Activated CD4-positive, alpha-beta T cell treated with anti-CD3 and anti-CD28 coated beads, Interleukin-2, amount 50 U/mL, for 16 hours (primary cell): ENCODE results near the gene KAZN.

Source experiments
- DNase-seq: peaks from one replicate; pipeline ENCODE4 v3.0.0-alpha.2; 2020

The KAZN gene

DNA sequence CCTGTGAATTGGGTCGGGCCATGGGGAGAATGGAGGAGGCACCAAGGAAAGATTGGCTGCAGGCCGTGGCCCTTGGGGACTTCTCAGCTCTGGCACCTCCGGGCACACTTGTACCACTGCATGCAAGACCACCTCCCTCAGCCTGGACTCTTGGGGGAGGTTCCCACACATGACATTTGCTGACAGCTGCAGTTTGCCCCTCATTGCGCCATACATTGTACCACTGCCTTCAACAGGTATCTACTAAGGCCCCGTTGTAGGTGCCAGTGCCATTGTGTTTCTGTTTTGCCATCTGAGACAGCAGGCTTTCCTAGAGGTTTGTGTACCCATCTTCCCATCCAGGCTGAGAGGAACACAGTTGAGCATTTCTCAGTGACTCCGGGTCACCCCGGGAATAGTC is 395.7 kb downstream of the KAZN start:
- no peak for DNase-seq

DNA sequence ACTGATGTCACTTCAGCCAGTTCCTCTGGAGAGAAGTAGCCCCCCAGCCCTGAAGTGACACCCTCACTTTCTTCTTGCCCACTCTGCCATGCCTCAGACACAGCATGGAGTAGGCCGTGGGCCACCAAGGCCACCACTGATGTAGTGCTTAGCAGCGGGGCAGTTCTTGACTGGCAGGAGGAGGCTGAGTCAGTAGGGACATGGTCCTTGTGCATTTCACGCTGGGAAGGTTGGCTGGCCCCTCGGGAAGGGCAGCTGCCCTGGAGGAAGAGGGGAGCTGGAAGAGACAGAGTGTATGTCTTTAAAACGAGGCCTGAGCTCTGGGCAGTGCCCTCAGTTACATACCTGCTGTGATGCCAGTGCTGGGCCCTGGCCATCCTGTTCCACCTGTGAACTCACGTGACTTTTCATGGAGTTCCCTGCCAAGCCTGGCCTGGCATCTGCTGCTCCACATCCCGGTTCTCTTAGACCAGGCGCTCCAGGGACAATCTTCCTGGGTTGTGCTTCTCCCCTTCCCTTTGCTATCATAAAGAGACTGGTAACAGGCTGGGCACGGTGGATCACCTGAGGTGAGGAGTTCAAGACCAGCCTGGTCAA is 396.5 kb downstream of the KAZN start:
- no peak for DNase-seq

DNA sequence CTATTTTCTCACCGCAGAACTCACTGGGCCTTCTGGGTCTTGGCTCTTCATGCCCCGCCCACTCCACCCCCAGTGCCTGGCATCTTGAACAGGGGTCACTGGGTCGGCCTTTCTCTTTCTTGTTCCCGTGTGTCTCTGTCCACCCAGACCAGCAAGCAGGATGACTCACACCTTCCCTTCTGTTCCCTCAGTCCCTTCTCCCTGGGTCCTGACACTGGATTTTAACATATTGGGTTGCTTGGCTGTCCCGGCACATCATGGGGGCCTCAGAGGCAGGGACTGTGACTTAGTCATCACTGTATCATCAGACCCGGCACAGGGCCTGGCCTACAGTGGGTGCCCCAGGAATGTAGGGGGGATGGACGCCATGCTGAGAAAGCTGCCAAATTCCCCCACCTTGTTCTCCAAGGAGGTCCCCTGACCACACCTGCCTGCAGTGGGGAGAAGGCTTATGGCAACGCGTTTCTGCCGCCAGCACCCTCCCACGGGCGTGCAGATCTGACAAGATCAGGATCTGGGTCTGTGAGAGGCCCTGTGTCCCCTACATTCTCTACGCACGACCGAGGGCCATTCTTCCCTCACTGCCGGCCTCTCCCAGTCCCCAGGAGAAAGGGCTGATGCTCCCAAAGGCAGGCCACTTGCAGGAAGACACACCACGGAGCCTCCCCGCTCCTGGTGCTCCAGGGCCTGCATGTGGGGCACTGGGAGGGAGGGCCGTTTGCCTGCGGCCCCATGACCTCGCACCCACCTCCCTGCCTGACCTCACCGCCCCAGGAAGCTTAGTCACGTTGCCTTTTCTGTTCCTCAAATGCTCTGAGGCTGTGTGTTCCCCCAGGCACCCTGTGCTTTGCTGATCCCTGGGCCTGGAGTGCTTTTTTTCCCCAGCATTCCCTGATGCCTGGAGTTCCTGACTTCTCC is 397.9 kb downstream of the KAZN start:
- no peak for DNase-seq

DNA sequence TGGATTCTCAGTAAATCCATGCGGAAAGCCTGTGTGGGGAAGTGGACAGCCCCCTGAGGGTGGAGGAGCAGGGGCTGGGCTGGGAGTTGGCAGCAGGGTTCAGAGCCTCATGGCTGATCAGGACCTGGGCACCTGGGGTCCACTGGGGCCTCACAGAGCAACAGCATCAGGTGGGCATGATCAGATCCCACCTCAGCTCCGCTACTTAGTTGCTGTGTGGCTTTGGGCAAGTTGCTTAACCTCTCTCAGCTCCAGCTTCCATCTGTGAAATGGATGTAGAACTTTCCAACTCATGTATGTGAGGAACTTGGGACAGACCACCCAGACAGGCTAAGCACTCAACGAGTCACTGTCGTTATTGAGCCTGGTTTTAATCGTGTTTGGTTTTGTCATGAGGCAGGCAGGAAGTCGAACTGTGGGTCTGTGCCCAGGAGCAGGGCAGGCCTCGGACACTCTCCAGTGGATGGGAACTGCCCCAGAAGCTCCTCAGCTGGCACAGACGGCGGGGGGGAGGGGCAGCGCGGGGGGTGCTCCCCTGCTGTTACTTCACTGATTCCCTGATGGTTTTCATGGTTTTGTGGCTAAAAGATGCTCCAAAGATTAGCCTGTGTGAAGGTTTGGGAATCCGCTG is 399.3 kb downstream of the KAZN start:
- no peak for DNase-seq

DNA sequence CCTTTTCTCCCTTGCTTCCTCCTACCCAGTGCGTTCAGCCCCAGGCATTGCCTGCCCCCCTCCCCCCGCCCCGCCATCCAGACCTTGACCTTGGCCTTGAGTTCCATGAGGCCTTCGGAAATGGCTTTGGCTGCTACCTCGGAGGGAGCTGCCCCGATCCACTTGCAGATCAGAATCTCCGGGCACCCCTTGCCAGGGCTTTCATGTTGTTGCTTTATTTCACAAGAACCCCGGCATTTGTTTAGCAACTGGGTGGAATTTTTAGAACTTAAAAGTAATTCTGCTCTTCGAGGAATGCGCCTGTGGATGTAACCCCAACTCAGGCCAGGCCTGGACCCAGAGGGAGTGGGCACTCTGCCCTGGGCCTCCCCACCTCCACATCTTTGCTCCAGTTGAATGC is 401.0 kb downstream of the KAZN start:
- no peak for DNase-seq

DNA sequence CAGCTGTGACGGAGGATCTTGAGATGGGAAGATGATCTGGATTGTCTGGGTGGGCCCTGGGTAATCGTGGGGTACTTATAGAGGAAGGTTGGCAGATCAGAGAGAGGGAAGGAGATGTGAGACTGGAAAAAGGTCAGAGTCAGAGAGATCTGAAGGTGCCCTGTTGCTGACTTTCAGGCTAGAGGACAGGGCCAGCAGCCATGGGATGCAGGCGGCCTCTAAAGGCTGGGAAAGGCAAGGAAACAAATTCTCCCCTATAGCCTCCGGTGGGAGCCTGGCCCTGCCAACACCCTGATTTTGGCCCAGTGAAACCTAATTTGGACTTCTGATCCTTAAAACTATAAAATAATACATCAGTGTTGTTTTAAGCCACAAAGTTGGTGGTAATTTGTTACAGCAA is 401.5 kb downstream of the KAZN start:
- DNase-seq: no peak

DNA sequence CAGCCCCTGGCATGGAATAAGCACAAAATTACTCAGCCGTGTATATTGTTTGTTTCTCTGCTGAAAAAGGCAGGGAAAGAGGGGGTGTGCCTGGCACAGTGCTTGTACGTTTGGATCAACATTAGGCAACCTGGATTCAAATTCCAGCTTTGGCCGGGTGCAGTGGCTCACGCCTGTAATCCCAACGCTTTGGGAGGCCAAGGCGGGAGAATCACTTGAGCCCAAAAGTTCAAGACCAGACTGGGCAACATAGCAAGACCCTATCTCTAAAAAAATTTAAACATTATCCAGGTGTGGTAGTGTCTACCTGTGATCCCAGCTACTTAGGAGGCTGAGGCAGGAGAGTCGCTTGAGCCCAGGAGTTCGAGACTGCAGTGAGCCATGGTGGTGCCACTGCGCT is 402.2 kb downstream of the KAZN start:
- DNase-seq: no peak

DNA sequence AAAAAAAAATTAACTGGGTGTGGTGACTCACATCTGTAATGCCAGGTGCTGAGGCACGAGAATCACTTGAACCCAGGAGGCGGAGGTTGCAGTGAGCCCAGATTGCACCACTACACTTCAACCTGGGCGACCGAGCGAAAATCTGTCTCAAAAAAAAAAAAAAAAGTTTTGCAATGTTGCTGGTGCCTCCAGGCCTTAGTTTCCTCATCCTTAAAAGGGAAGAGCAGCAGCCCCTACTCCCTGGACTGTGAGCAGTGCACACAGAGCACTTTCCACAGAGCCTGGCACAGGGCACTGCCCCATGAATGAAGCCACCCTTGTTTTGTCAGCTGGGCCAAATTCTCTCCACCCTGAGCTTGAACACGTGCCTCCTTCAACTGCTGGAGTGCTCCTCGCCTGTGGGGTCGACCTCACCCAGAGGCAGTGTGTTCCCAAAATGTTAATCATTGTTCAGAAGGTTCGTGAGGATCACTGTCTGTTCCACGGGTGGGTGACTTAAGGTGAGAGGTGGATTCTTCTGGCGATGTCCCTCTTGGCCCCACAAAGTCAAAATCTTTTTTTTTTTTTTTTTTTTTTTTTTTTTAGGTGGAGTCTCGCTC is 402.9 kb downstream of the KAZN start:
- DNase-seq: no peak

DNA sequence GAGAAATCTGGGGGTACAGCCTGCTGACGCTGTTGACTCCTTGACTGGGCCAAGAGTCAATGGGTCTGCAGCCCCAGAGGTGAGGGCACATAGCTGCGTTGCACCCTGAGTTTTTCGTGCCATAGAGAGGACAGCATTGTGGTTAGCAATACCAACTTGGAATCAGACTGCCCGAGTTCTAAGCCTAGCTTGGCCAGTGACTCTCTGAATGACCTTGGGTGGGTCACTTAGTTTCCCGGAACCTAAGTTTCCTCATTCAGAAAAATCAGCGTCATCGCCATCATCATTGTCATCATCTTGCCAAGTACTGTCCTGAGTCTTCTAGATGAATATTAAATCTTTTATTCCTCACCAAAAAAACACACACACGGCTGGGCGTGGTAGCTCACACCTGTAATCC is 403.8 kb downstream of the KAZN start:
- DNase-seq: no peak

DNA sequence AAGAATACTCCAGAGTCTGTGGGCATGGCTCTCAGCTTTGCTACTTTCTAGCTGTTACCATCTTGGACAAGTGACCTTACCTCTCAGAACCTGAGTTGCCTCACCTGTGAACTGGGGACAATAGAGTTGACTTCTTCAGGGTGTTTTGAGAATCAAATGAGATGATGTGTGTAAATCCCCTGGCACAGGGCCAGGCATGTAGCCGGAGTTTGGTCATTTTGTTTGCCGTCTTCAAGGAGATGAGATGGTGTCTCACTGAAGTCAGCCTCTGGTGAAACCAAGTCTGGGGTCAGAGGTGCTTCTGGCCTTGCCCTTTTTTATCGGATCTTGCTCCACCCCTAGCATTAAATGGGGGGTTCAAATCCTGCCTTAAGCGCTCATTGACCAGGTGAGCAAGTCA is 405.9 kb downstream of the KAZN start:
- DNase-seq: no peak

DNA sequence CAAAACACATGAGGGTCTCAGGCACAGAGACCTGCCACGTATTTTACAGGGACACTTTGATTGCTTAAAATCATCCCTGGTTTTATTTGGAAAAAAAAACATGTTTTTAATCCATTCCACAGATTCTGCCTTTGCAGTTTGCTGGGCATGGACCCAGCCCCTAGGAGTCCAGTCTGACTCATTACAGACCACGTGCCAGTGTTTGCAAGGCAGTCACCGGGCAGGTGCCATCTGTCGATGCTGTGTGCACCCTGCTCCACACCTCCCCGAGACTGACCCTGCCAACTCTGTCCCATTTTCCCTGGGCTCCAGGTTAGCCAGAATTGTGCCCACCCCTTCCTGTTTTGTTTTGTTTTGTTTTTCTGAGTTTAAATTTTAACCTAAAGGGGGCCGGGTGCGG is 406.6 kb downstream of the KAZN start:
- DNase-seq: no peak

DNA sequence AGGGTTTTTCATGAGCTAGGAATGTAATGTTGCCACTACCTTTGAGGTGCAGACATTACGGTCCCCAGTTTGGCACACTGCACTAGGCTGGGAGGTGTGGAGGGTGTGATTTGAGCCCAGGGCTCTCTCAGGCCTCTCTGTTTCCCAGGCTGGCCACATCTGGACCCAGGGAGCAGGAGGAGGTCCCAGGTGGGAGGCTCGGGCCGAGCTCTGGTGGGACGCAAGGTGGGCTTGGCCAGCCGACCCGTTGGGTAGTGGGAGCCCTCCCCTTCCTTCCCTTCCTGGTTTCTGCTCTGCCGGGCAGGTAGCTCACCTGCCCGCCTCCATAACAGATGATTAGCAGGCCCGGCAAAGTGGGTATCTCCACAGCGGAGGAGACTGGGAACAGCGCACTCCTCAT is 408.9 kb downstream of the KAZN start:
- no peak for DNase-seq

DNA sequence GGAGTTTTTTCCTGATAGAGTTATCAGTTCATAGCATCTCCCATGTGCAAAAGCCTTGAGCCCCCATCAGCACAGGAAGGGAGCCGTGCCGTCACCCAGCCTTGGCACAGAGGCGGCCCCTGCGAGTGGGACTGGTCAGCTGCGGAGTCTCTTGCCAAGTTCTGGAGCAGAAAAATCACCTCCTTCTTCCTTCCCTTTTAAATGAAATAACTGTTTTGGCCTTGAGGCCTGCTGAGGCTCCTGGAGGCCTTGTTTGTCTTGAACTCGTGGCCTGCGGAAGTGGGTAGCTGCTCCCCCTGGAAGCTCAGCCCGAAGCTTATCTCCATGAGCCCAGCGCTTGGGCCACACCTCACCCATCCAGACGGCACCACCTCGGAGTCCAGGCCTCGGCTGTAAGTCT is 409.4 kb downstream of the KAZN start:
- DNase-seq: no peak

DNA sequence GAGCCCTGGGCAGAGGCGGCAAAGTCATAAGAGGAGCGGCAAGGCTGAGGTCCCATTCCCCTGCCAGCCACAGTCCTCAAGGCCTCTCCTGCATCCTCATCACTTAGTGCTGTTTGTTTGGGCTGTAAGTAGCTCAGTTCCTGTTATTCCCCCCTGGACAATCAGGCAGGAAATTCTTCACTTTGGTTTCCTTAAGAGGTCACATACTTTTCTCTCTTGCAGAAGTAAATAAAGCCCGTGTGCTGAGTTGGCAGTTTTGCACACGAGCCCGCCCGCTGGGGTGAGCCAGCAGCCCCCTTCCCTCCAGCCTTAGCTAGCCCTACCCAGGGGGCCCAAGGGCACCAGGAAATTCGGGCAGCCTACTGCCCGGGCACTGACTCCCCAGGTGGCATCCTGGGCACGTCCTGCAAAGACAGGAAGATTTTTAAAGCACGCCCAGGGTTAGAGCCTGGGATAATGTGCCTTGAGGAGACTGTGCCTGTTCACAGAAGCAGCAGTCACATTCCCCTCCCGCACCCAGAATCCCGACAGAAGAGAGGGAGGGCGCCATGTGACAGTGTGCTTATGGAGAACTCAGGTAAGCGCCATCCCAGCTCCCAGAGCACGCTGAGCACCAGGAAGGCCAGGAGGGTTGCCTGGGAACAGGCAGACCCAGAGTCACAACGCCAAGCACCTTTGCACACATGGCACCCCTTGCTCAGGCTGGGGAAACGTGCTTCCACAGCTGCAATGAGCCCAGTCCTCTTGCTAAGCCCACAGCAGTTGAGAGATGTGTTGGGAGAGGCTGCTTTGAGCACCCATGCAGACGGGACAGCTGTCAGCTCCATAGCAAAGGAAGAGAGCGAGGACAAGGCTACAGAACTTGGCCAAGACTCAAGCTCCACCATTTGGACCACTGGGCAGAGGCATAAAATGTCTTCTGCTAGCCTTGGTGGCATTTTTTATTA is 410.6 kb downstream of the KAZN start:
- DNase-seq: no peak

DNA sequence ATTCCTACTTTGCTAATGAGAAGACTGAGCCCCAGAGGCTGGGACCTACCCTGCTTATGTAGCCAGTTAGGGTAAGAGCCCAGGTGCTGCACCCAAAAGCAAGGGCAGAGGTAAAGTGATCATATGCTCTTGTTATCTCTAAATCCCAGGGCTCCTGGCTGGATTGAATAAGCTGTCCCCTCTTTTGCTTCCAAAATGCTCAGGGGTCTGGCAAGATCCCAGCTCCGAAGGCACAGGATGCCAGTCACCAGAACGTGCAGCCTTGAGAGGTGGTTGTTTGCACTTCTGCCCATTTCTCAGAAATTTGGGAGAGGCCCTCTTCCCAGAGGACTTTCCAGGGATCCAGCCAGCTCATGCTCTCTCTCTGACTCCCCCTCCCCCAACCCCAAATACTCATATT is 412.7 kb downstream of the KAZN start:
- DNase-seq: no peak

DNA sequence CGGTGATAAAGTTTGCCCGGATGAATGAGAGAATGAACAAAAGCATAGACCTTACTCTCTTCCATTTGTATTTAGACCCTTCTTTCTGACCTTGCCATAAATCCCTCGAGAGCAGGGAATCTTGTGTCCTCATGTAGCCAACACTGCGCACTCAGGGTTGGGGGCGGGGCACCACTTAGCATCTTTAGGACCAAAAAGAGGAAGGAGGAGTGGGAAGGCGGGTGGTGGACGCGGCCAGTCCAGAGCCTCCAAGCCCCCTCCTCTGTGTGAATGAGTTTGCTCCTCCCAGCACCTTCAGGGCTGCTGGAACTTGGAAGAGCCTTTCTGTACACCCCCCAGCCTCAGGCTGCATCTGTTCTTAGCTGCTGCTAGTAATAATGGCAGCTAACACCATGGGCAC is 413.2 kb downstream of the KAZN start:
- no peak for DNase-seq

DNA sequence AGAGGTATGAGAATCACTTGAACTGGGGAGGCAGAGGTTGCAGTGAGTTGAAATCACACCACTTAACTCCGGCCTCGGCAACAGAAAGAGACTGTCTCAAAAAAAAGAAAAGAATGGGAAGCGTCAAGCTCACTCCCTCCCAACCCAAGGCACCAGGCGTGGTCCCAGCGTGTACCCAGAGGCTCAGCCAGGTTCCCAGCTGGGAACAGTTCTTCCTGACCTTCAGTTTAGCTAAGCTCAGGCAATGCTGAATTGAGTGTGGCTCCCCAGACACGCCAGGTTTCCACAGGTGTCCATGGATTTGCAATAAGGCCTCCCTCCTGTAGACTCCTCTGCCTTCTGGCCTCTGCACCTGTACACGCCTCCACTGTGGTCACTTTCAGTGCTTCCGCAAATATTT is 414.3 kb downstream of the KAZN start:
- DNase-seq: no peak

DNA sequence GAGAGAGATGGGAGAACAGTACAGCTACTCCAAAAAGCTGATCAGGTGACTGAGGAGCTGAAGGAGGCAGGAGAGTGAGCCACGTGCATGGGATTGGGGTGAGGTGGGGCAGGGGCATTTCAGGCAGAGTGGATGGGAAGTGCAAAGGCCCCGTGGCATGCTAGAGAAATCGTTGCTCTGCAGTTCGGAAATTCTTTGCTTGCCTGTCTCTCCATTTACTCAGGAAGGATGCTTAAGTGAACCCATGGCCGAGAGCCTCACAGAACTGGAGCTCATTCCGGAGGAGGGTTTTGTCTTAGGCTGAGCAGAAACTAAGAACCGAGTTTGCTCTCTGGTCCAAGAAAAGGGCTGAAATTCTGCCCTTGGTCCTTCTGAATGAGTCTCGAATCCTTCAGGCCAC is 415.3 kb downstream of the KAZN start:
- DNase-seq: no peak

DNA sequence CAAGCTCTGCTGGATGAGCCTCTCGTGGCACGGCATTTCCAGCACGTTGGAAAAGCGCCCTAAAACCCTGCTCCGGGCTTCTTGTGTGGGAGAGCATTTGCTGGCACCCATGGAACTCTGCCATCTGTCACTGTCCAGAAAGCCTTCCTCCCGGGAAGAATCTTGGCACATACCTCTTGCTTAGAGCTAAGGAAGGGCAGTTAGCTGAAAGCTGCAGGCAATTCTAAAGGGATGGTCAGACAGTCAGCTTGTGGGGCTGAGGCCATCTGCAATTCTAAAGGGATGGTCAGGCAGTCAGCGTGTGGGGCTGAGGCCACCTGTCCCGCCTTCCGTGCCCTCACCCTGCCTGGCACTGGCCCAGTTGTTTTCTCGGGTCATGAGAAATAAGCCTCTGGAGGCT is 416.0 kb downstream of the KAZN start:
- no peak for DNase-seq

DNA sequence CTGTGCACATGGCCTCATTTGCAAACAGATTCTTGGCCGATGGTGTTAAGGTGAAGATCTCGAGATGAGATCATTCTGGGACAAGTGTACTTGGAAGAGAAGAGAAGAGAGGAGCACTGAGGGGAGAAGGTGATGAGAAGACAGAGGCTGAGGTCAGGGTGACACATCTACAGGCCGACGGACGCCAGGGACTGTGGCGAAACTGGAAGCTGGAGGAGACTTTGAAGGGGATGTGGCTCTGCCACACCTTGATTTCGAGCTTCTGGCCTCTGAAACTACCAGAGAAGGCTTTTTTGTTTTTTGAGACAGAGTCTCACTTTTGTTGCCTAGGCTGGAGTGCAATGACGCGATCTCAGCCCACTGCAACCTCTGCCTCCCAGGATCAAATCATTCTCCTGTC is 417.5 kb downstream of the KAZN start:
- no peak for DNase-seq

DNA sequence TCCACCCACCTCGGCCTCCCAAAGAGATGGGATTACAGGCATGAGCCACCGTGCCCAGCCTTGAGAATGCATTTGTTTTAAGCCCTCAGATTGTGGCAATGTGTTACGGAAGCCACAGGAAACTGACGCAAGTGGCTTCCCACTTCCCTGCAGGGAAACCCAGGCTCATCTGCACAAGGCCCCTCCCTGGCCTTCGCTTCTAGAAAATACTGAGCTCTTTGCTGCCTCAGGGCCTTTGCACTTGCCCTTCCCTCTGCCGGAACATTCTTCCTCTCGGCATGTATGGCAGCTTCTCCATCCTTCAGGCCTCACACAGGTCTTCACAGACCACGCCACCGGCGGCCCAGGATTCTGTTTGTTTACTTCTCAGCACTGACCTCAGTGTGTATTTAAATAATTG is 418.0 kb downstream of the KAZN start:
- DNase-seq: no peak

DNA sequence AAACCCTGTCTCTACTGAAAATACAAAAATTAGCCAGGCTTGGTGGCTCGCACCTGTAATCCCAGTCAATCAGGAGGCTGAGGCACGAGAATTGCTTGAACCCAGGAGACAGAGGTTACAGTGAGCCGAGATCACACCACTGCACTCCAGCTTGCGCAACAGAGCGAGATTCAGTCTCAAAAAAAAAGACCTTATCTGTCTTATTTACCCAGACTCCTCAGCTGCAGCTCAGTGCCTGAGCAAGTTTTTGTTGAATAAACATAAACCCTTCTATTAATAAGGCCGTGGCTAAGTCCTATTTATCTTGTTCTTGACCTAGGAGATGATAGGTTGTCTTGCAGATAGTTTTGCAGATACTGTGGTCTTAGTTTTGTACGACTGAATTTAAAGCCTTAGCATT is 418.6 kb downstream of the KAZN start:
- no peak for DNase-seq

DNA sequence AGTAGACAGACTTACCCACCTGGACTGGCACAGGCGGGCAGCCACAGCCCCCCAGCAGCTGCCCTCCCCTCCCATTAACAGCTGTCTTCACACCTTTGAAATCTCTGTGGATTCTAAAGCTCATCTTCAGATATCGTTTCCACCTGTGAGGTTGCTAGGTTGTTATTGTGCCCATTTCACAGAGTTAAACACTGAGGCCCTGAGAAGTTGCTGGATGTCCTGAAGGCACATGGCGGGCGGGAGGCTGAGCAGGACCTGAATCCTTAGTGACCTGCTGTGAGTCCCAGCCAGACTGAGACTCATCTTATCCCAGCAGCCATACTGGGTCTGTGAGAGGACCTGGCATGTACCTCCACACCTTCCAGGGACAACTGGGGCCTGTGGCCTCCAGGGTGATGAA is 420.3 kb downstream of the KAZN start:
- DNase-seq: no peak
